Measurements from ENCODE around the gene CCDC107. TPM values are rescaled to one million over a fixed set of nuclear protein-coding genes. Genes with fewer than 3 reads are reported as not detected.
"Not testable (repeated sequence)": the region's sequence is repeated elsewhere in the genome, so short reads cannot be mapped to it uniquely, and the experiment has no call there.

CCDC107 gene
- 7.6 and 19.3 TPM in 2 replicates for total RNA-seq (2014; rRNA removed; shearing (Covaris generic))

GRCh38 chr9:35658137-35658967, at the start of gene CCDC107:
TSS of gene CCDC107 (plus strand) at chr9:35658292. CDS start at chr9:35658380, 88 bp downstream.
- in situ Hi-C loops (cut with HindIII; ENCODE audit: low sequenced_read_pairs) = no loop called here
- DNase-seq (ENCODE audit: low spot score) = peak; percentile 91

DNA sequence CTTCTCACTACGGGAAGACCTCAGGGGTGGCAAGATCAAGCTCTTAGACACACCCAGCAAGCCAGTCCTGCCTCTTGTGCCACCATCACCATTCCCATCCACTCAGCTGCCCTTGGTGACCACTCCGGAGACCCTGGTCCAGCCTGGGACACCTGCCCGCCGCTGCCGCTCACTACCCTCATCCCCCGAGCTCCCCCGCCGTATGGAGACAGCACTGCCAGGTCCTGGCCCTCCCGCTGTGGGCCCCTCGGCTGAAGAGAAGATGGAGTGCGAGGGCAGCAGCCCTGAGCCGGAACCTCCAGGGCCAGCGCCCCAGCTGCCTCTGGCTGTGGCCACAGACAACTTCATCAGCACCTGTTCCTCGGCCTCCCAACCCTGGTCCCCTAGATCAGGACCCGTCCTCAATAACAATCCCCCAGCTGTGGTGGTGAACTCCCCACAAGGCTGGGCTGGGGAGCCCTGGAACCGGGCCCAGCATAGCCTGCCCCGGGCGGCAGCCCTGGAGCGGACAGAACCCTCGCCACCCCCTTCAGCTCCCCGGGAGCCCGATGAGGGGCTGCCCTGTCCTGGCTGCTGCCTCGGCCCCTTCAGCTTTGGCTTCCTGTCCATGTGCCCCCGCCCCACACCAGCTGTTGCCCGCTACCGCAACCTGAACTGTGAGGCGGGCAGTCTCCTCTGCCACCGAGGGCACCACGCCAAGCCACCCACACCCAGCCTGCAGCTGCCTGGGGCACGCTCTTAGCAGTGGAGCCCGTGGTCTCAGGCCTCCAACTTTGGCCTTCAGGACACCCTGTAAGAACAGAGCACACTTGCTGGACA, 48.9 kb upstream of the CCDC107 start:
- DNase-seq (ENCODE audit: low spot score) = no peak
- in situ Hi-C loops (cut with HindIII; ENCODE audit: low sequenced_read_pairs) = no loop called here

GRCh38 chr9:35609820-35610163, 48.3 kb upstream of the CCDC107 start:
- in situ Hi-C loops (cut with HindIII; ENCODE audit: low sequenced_read_pairs) = no loop called here
- no peak for DNase-seq (ENCODE audit: low spot score)

- in situ Hi-C loops (cut with HindIII; ENCODE audit: low sequenced_read_pairs) = no loop called here
- peak; percentile 74 for DNase-seq (ENCODE audit: low spot score)
Observed at GRCh38 chr9:35611230-35611797, 46.8 kb upstream of the CCDC107 start.

- in situ Hi-C loops (cut with HindIII; ENCODE audit: low sequenced_read_pairs); DNase-seq (ENCODE audit: low spot score): not testable (repeated sequence)
Observed at GRCh38 chr9:35612066-35612465, 46.0 kb upstream of the CCDC107 start.

- no peak for DNase-seq (ENCODE audit: low spot score)
- in situ Hi-C loops (cut with HindIII; ENCODE audit: low sequenced_read_pairs) = no loop called here
Observed at GRCh38 chr9:35612843-35613242, 45.2 kb upstream of the CCDC107 start.

- no peak for DNase-seq (ENCODE audit: low spot score)
- in situ Hi-C loops (cut with HindIII; ENCODE audit: low sequenced_read_pairs) = no loop called here
Observed at GRCh38 chr9:35615981-35616680, 42.0 kb upstream of the CCDC107 start.

DNA sequence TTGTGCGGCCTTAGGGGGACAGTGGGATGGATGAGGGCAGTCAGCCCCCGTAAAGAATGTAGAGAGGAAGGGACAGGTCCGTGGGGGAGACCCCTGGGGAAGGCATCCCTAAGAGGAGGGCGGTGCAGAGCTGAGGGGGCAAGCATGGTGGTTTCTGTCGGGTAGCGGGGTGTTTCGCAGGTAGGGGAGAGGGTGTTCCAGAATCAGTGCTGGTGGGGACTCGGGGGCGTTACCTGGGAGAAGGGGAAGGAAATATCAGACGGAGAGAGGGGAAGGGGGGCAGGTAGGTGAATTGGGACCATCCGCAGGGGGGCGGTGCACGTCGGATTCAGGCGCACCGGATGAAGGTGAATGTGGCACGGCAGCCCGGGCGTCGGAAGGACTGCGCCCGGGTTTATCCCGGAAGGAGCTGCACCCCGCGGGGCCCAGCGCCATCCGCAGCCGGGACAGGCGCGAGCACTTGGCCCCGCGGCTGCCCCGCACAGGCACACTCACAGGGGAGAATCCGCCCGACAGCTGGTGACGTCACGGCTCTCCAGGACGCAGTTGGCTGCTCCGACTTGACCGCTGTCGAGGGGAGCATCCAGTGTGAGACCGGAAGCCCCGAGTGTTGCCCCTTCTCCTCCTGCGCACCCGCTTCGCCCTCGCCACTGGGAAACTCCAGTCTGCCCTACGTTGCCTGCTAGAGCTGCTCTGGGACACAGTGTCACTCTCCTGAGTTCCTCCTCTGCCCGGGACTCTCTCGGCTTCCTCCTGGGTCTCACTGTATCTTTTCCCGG, 41.2 kb upstream of the CCDC107 start:
- in situ Hi-C loops (cut with HindIII; ENCODE audit: low sequenced_read_pairs) = no loop called here
- DNase-seq (ENCODE audit: low spot score) = no peak

DNA sequence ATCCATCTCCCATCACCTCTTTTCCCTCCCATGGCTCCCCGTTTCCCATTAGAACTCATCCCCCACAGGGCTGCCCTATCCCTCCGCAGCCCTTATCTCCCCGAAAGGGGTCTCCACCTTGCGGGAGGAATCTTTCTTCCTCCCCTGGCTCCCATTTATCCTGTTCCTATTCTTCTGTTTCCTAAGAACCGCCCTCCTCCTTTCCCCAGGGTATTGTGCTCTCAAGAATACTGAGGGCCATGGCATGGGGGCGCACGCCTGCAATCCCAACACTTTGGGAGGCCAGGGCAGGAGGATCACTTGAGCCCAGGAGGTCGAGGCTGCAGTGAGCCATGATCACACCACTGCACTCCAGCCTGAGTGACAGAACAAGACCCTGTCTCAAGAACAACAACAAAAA, 40.5 kb upstream of the CCDC107 start:
- in situ Hi-C loops (cut with HindIII; ENCODE audit: low sequenced_read_pairs) = no loop called here
- DNase-seq (ENCODE audit: low spot score) = no peak

DNA sequence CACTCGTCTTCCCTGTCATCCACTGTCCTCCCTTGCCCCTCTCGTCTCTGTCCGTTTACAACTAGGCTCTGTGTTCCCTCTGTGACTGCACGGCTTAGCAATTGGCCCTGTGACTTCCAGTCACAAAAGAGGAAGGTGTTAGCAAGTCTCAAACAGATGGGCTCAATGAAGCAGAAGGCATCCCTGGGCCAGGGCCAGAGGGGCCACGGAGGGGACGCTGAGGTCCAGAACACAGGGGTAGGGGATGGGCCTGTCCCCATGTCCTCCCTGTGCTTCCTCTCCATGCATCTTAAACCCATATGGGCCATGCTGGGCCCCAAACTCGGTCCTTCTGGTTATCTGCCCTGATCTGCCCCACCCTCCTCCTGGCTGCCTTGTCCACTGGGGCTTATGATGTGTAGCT, 39.8 kb upstream of the CCDC107 start, which contains the start of gene CD72:
CD72 (minus strand) TSS at position 89 of the 403 bp plus-strand sequence. CDS start 110 bp downstream, outside the sequence.
- peak; percentile 22 for DNase-seq (ENCODE audit: low spot score)
- in situ Hi-C loops (cut with HindIII; ENCODE audit: low sequenced_read_pairs) = no loop called here

DNA sequence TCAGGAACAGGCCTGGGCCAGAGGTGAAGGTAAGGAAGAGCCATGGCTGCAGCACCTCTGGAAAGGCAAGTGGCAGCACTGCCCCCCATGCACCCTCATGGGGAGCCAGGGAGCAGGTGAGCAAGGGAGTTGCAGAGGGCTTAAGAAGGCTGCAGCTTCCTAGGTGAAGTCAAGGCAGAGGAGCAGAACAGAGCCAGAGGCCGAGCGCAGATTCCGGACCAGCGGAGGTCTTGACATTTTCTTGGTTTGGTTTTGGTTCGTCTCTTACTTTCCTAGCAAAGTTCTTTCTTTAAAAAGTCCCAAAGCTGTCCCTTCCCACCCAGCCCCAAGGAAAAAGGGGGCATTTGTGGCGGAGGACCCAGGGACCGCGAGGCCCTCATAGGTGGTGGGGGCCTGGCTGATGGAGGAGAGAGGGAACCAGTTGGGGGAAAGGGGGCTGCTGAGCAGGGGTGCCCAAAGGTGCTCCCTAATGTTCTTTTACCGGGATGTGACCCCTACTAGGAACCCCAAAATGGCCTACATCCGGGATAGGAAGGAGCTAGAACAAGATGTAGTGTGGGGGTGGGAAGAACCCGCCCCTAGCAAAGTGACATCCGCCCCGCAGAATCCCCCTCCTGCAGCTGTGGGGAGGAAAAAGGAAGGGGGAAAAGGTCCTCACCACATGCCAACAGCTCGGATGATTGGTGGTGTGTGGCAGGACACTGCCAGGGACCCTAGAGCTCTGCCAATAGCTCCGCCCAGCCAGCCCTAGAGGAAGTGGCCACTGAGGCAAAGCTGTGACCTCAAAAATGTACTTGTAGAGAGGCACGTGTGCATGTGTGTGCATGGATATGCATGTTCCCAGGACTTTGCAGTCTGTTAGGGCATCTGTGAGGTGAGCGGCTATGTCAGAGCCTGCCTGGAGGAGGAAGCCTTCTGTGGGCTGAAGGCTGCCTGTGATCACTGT, 39.0 kb upstream of the CCDC107 start:
- DNase-seq (ENCODE audit: low spot score) = no peak
- in situ Hi-C loops (cut with HindIII; ENCODE audit: low sequenced_read_pairs) = no loop called here

GRCh38 chr9:35619800-35620158, 38.3 kb upstream of the CCDC107 start:
- DNase-seq (ENCODE audit: low spot score) = no peak
- in situ Hi-C loops (cut with HindIII; ENCODE audit: low sequenced_read_pairs) = no loop called here

- in situ Hi-C loops (cut with HindIII; ENCODE audit: low sequenced_read_pairs) = no loop called here
Observed at GRCh38 chr9:35627575-35627974, 30.5 kb upstream of the CCDC107 start.

DNA sequence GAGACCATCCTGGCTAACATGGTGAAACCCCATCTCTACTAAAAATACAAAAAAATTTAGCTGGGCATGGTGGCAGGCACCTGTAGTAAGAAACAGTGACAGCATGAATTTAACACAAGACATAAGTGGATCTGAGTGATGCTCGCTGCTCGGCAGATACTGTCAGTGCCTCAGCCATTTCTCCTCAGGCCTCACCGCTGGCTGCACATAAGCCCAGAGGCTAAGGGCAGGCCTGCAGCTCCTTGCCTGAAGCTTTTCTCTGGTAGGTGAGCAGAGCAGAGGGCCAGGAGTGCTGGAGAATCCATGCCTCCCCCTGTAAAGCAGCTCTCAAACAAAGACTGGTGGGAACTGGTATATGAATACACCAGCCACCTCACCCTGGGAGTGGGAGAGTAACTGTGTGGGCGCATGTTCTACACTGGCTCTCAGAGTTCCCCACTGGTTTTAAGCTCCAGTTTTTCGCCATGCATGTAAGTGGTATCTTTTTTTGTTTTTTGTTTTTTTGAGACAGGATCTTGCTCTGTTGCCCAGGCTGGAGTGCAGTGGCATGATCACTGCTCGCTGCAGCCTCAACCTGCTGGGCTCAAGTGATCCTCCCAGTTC, 29.6 kb upstream of the CCDC107 start:
- no peak for DNase-seq (ENCODE audit: low spot score)
- in situ Hi-C loops (cut with HindIII; ENCODE audit: low sequenced_read_pairs) = no loop called here

More at GRCh38 chr9:35627575-35627974, 30.5 kb upstream of the CCDC107 start:
- no peak for DNase-seq (ENCODE audit: low spot score)

DNA sequence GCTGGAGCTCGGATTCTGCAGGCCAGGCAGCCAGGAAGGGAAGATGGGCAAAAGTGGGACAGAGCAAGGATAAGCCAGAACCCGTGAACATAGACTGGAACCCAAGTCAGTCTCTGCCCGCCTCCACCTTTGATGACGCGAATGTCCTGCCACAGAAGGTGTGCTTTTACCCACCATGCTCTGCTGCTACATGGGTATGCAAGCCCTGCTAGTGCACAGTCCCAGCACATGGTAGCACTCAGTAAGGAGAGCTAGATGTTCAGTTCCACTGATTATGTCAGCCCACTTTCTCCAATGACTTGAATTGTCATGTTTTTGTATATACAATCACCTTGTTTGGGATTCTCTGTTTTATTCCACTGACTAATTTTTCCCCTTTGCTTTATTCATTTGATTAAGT, 28.5 kb upstream of the CCDC107 start:
- no peak for DNase-seq (ENCODE audit: low spot score)
- in situ Hi-C loops (cut with HindIII; ENCODE audit: low sequenced_read_pairs) = no loop called here

GRCh38 chr9:35635730-35636129, 22.4 kb upstream of the CCDC107 start:
- in situ Hi-C loops (cut with HindIII; ENCODE audit: low sequenced_read_pairs) = no loop called here
- DNase-seq (ENCODE audit: low spot score) = no peak

DNA sequence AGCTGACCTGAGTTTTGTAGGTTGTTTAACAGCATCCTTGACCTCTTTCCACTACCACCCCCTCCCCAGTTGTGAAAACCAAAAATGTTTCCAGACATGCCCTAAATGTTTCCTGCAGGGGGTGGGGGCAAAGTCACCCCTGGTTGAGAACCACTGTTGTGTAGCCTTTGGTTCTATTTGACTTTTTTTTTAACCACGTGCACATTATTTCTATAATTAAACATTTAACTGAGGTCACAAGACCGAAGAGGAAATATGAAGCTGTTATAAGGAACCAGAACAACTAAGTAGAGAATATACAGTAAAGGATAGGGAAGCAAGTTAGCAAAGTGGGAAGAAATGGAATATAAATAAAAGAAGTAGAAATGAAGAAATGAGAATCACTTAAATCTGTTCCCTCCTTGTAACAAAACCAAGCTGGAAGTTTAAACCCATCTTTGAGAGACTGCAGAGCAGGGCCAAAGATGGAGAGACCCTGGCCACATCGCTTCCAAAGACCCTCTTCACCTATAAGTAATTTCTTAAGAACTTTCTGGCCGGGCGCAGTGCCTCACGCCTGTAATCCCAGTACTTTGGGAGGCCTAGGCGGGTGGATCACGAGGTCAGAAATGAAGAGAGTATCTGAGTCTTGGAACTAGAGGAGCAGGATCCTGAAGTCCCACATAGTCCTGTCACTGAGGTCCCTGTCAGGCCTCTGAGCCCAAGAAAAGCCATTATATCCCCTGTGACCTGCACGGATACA, 21.8 kb upstream of the CCDC107 start:
- in situ Hi-C loops (cut with HindIII; ENCODE audit: low sequenced_read_pairs) = no loop called here
- DNase-seq (ENCODE audit: low spot score) = no peak
